Panc1 (cell line): ENCODE measurements around the gene C6orf132. TPM values are rescaled to one million over a fixed set of nuclear protein-coding genes. Genes with fewer than 3 reads are reported as not detected.

ENCODE experiments used
- ATAC-seq: fragments of 200-7000 bp; cut with Tn5 transposase; 2 replicates; pipeline ENCODE4 v1.9.1; 2020; ENCODE audit warnings: mild to moderate bottlenecking, moderate library complexity
- BruUV-seq: library from RNA; stranded (reverse); fragments of 400-500 nt; replicated peaks from 2 replicates; lab custom pipeline; 2021; lab: Mats Ljungman, UMichigan
- CTCF ChIA-PET: fragments of 300-600 bp; sonication (Branson Sonifier 250); formaldehyde crosslinking; loops from one replicate; lab custom pipeline; 2022; ENCODE audit warnings: antibody characterized with exemption; lab: Charles Lee
- POLR2A ChIA-PET: fragments of 300-600 bp; sonication (Branson Sonifier 250); formaldehyde crosslinking; loops from one replicate; lab custom pipeline; 2022; ENCODE audit warnings: antibody characterized with exemption; lab: Charles Lee
- DNase-seq: peaks from one replicate; pipeline ENCODE4 v3.0.0-alpha.2; 2010; ENCODE audit warnings: low read depth, low spot score
- H3K27ac ChIP-seq: 2 replicates; pipeline ENCODE4 v1.5.1; 2011; ENCODE audit warnings: mild to moderate bottlenecking, low read length, inconsistent platforms
- H3K27me3 ChIP-seq: fragments of 200-500 bp; sonication (Bioruptor generic); 2 replicates; pipeline ENCODE4 v1.6.0; 2014; ENCODE audit warnings: low read length, inconsistent platforms; ENCODE audit not compliant: control insufficient read depth, insufficient read depth
- H3K36me3 ChIP-seq: fragments of 200-500 bp; sonication (Bioruptor generic); 2 replicates; pipeline ENCODE4 v1.5.1; 2014; ENCODE audit warnings: inconsistent platforms, mild to moderate bottlenecking, low read length, moderate library complexity; ENCODE audit not compliant: control insufficient read depth, insufficient read depth
- H3K4me1 ChIP-seq: 2 replicates; pipeline ENCODE4 v1.5.1; 2011; ENCODE audit warnings: inconsistent platforms, mild to moderate bottlenecking, low read length, moderate library complexity; ENCODE audit not compliant: control insufficient read depth, insufficient read depth
- H3K4me3 ChIP-seq, 2 experiments: 2 replicates each; pipeline ENCODE4 v1.5.1; 2011 to 2012; ENCODE audit warnings: low read depth in 2 of 2, low read length in 2 of 2, mild to moderate bottlenecking in 2 of 2, inconsistent platforms in 1 of 2, moderate library complexity in 1 of 2
- H3K9me3 ChIP-seq: fragments of 200-500 bp; sonication (Bioruptor generic); 2 replicates; pipeline ENCODE4 v1.5.1; 2014; ENCODE audit warnings: low read depth, mild to moderate bottlenecking, inconsistent platforms, low read length, moderate library complexity; ENCODE audit not compliant: control insufficient read depth, insufficient read depth
- POLR2AphosphoS5 ChIP-seq: IDR thresholded peaks from 2 replicates; pipeline ENCODE4 v1.6.1; 2012; ENCODE audit warnings: mild to moderate bottlenecking, low read depth, low read length, moderate library complexity
- SIN3A ChIP-seq: IDR thresholded peaks from 2 replicates; pipeline ENCODE4 v1.6.1; 2012; ENCODE audit warnings: low read depth, mild to moderate bottlenecking, low read length, moderate library complexity, borderline replicate concordance; ENCODE audit not compliant: insufficient read depth
- TCF7L2 ChIP-seq: IDR thresholded peaks from 2 replicates; pipeline ENCODE4 v1.6.1; 2011; ENCODE audit warnings: mild to moderate bottlenecking, low read depth, low read length, inconsistent platforms
- in situ Hi-C: cut with HindIII; loops from 2 replicates; pipeline ENCODE4 v1.10.0; 2016; ENCODE audit warnings: low sequenced_read_pairs, low pct_unique_long_range_greater_than_20kb
- intact Hi-C: fragments of 100-400 bp; cut with micrococcal nuclease; formaldehyde crosslinking; loops from one replicate; pipeline ENCODE4 v1.10.0; 2022; ENCODE audit not compliant: unreplicated experiment
- total RNA-seq: library from RNA; stranded (reverse); gene quantifications from one replicate; pipeline ENCODE4 v1.2.1, GENCODE V29; 2021; ENCODE audit not compliant: unreplicated experiment
- TF ChIP-seq, protein P1 (sequence below): fragments of 450-650 bp; IDR thresholded peaks from 2 replicates; pipeline ENCODE4 v1.5.1; 2017; ENCODE audit warnings: mild to moderate bottlenecking
- TF ChIP-seq, protein P2 (sequence below), 2 experiments: IDR thresholded peaks; 2 replicates each; pipeline ENCODE4 v1.6.1; 2011 to 2012; ENCODE audit warnings: low read depth in 2 of 2, control low read depth in 1 of 2, low read length in 1 of 2, mild to moderate bottlenecking in 1 of 2, moderate library complexity in 1 of 2; ENCODE audit not compliant: insufficient read depth in 1 of 2

Gene C6orf132
- total RNA-seq, 1 experiment from 2014 or later, result 12.9 TPM

DNA sequence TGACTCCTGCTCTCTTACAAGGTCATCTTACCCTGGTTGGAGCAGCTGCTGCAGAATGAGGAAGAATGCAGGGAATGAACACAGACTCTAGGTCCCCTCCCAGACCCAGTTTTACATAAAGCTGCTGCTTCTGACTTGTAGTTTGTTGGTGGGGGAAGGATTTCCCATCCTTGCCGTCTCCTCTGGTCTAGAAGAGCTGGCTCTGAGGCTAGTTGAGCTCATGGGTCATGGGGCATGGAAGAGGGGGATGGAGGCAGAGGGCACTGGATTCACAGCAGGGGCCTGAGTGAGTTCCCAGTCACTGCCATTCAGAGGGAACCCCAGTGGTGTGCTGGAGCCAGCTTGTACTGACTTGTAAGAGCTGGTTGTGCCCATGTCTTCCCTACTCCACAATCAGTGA lies 21.6 kb upstream of the C6orf132 start:
- ATAC-seq, result no peak
- in situ Hi-C loops, result no loop called here
- no peak for TF ChIP-seq SIN3A
- no peak for TF ChIP-seq POLR2AphosphoS5
- no peak for TF ChIP-seq TCF7L2
- TF ChIP-seq, protein P1, sequence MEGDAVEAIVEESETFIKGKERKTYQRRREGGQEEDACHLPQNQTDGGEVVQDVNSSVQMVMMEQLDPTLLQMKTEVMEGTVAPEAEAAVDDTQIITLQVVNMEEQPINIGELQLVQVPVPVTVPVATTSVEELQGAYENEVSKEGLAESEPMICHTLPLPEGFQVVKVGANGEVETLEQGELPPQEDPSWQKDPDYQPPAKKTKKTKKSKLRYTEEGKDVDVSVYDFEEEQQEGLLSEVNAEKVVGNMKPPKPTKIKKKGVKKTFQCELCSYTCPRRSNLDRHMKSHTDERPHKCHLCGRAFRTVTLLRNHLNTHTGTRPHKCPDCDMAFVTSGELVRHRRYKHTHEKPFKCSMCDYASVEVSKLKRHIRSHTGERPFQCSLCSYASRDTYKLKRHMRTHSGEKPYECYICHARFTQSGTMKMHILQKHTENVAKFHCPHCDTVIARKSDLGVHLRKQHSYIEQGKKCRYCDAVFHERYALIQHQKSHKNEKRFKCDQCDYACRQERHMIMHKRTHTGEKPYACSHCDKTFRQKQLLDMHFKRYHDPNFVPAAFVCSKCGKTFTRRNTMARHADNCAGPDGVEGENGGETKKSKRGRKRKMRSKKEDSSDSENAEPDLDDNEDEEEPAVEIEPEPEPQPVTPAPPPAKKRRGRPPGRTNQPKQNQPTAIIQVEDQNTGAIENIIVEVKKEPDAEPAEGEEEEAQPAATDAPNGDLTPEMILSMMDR, result no peak
- TF ChIP-seq, protein P2, sequence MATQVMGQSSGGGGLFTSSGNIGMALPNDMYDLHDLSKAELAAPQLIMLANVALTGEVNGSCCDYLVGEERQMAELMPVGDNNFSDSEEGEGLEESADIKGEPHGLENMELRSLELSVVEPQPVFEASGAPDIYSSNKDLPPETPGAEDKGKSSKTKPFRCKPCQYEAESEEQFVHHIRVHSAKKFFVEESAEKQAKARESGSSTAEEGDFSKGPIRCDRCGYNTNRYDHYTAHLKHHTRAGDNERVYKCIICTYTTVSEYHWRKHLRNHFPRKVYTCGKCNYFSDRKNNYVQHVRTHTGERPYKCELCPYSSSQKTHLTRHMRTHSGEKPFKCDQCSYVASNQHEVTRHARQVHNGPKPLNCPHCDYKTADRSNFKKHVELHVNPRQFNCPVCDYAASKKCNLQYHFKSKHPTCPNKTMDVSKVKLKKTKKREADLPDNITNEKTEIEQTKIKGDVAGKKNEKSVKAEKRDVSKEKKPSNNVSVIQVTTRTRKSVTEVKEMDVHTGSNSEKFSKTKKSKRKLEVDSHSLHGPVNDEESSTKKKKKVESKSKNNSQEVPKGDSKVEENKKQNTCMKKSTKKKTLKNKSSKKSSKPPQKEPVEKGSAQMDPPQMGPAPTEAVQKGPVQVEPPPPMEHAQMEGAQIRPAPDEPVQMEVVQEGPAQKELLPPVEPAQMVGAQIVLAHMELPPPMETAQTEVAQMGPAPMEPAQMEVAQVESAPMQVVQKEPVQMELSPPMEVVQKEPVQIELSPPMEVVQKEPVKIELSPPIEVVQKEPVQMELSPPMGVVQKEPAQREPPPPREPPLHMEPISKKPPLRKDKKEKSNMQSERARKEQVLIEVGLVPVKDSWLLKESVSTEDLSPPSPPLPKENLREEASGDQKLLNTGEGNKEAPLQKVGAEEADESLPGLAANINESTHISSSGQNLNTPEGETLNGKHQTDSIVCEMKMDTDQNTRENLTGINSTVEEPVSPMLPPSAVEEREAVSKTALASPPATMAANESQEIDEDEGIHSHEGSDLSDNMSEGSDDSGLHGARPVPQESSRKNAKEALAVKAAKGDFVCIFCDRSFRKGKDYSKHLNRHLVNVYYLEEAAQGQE (IDR thresholded peaks at IDR 0.05; ENCODE audit: insufficient read depth in 1 of 2, low read depth in 2 of 2, low read length in 1 of 2), result no peak
- ChIA-PET POLR2A (interaction anchor here (0.6 kb wide), 1 partner anchor 1874 kb away, joined by 5 read pairs; no protein-coding TSS in a partner anchor), CTCF (interaction anchor here (0.5 kb wide), 1 partner anchor 17 kb away, joined by 5 read pairs; no protein-coding TSS in a partner anchor)
- no peak for DNase-seq
- BruUV-seq, result no TSS peak
- intact Hi-C loops, result no loop called here
- H3K4me1 ChIP-seq, result peaks cover 9% of the 10 kb centered on the region
- H3K27me3 ChIP-seq, result no peaks in the 10 kb centered on the region
- H3K36me3 ChIP-seq, result no peaks in the 10 kb centered on the region
- H3K27ac ChIP-seq, result no peak overlapping the region
- H3K9me3 ChIP-seq, result no peaks in the 10 kb centered on the region
- no peak overlapping the region for H3K4me3 ChIP-seq

DNA sequence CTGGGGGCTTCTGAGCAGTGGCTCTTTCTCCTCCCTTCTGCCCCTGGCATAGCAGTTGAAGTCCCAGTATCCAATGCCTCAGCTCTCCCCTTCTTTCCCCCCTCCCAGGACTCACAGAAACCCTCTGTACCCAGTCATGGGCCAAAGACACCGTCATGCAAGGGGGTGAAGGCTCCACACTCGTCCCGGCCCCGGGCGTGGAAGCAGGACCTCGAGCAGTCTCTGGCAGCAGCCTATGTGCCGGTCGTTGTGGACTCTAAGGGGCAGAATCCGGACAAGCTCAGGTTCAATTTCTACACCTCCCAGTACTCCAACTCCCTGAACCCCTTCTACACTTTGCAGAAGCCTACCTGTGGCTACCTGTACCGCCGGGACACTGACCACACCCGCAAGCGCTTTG lies 20.4 kb upstream of the C6orf132 start:
- no peak overlapping the region for H3K27ac ChIP-seq
- TF ChIP-seq, protein P1, result no peak
- TF ChIP-seq, protein P2 (IDR thresholded peaks at IDR 0.05; ENCODE audit: insufficient read depth in 1 of 2, low read depth in 2 of 2, low read length in 1 of 2), result no peak
- TF ChIP-seq SIN3A (no peak), TCF7L2 (no peak), POLR2AphosphoS5 (no peak)
- CTCF ChIA-PET, result interaction anchor here (0.6 kb wide), 1 partner anchor 61 kb away, joined by 6 read pairs; no protein-coding TSS in a partner anchor
- ATAC-seq, result no peak
- POLR2A ChIA-PET, result no interaction called here
- peaks cover 9% of the 10 kb centered on the region for H3K4me1 ChIP-seq
- in situ Hi-C loops, result no loop called here
- H3K9me3 ChIP-seq, result no peaks in the 10 kb centered on the region
- no peaks in the 10 kb centered on the region for H3K36me3 ChIP-seq
- H3K4me3 ChIP-seq, result no peak overlapping the region
- intact Hi-C loops, result no loop called here
- no TSS peak for BruUV-seq
- no peak for DNase-seq
- H3K27me3 ChIP-seq, result no peaks in the 10 kb centered on the region
